ENCODE data around the gene AQP2.

GRCh38 chr12:49952391-49953055 lies 2.0 kb downstream of the AQP2 start:
- TF ChIP-seq CTCF (tag by site-specific recombination; IDR thresholded peaks at IDR 0.05) (no peak), ZNF660 (tag by site-specific recombination; IDR thresholded peaks at IDR 0.05) (no peak), ZSCAN18 (tag by site-specific recombination; IDR thresholded peaks at IDR 0.05) (no peak), ZNF350 (tag by site-specific recombination; IDR thresholded peaks at IDR 0.05) (no peak), ZNF530 (tag by site-specific recombination; IDR thresholded peaks at IDR 0.05; ENCODE audit: low read depth) (no peak), ZBTB48 (tag by site-specific recombination; IDR thresholded peaks at IDR 0.05) (no peak), ZNF513 (tag by site-specific recombination; IDR thresholded peaks at IDR 0.05) (no peak), ZBTB8A (tag by site-specific recombination; IDR thresholded peaks at IDR 0.05) (no peak), KLF9 (tag by site-specific recombination; IDR thresholded peaks at IDR 0.05; ENCODE audit: low read depth) (no peak), ZBTB49 (tag by site-specific recombination; IDR thresholded peaks at IDR 0.05; ENCODE audit: low read depth) (no peak), RBAK (tag by site-specific recombination; IDR thresholded peaks at IDR 0.05) (no peak), ZNF112 (tag by site-specific recombination; IDR thresholded peaks at IDR 0.05) (no peak), REST (tag by site-specific recombination; IDR thresholded peaks at IDR 0.05) (no peak)
